ENCODE measurements around the gene NCKAP5. TPM values are rescaled to one million over a fixed set of nuclear protein-coding genes. Genes with fewer than 3 reads are reported as not detected.

NCKAP5 gene
- total RNA-seq, 1 donor from 2014 or later, result 7.4 TPM

DNA sequence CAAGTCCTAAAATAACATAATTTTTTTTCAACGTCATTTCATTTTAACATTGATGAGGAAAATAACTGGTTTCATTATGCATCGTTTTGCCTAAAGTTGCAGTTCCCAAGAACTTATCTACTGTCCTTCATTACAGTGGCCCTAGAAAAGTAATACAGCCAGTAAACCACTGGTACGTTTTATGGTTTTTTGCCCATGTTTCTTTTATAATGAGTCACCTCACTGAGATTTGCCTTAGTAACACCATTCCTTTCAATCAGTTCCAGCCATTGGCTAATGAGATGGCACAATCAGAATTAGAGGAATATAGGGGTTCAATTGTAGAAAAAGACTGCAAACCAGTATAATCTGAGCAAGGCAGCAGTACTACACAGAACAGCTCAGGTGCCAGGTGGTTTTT is 475.7 kb downstream of the NCKAP5 start:
- no peak overlapping the region for H3K27ac Mint-ChIP-seq (ENCODE audit: unreplicated experiment)
- H3K4me3 Mint-ChIP-seq (ENCODE audit: unreplicated experiment), result no peak overlapping the region
- H3K9me3 Mint-ChIP-seq (ENCODE audit: unreplicated experiment), result no peaks in the 10 kb centered on the region
- H3K4me1 Mint-ChIP-seq (ENCODE audit: unreplicated experiment), result no peaks in the 10 kb centered on the region
- H3K36me3 Mint-ChIP-seq (ENCODE audit: low read depth, unreplicated experiment), result no peaks in the 10 kb centered on the region
- TF ChIP-seq, protein P1, sequence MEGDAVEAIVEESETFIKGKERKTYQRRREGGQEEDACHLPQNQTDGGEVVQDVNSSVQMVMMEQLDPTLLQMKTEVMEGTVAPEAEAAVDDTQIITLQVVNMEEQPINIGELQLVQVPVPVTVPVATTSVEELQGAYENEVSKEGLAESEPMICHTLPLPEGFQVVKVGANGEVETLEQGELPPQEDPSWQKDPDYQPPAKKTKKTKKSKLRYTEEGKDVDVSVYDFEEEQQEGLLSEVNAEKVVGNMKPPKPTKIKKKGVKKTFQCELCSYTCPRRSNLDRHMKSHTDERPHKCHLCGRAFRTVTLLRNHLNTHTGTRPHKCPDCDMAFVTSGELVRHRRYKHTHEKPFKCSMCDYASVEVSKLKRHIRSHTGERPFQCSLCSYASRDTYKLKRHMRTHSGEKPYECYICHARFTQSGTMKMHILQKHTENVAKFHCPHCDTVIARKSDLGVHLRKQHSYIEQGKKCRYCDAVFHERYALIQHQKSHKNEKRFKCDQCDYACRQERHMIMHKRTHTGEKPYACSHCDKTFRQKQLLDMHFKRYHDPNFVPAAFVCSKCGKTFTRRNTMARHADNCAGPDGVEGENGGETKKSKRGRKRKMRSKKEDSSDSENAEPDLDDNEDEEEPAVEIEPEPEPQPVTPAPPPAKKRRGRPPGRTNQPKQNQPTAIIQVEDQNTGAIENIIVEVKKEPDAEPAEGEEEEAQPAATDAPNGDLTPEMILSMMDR (IDR thresholded peaks at IDR 0.05; ENCODE audit: unreplicated experiment), result no peak
- no peak for DNase-seq (ENCODE audit: low spot score)
- peaks cover 1% of the 10 kb centered on the region for H3K27me3 Mint-ChIP-seq (ENCODE audit: unreplicated experiment)

- H3K36me3 Mint-ChIP-seq (ENCODE audit: low read depth, unreplicated experiment), result no peaks in the 10 kb centered on the region
- no peaks in the 10 kb centered on the region for H3K4me1 Mint-ChIP-seq (ENCODE audit: unreplicated experiment)
- H3K27me3 Mint-ChIP-seq (ENCODE audit: unreplicated experiment), result peaks cover 1% of the 10 kb centered on the region
- TF ChIP-seq, protein P1 (IDR thresholded peaks at IDR 0.05; ENCODE audit: unreplicated experiment), result no peak
- no peak overlapping the region for H3K4me3 Mint-ChIP-seq (ENCODE audit: unreplicated experiment)
- H3K27ac Mint-ChIP-seq (ENCODE audit: unreplicated experiment), result no peak overlapping the region
- no peak for DNase-seq (ENCODE audit: low spot score)
- no peaks in the 10 kb centered on the region for H3K9me3 Mint-ChIP-seq (ENCODE audit: unreplicated experiment)
Observed at GRCh38 chr2:133090358-133090757, 477.9 kb downstream of the NCKAP5 start.

- no peak for DNase-seq (ENCODE audit: low spot score)
Observed at GRCh38 chr2:133086176-133086575, 482.1 kb downstream of the NCKAP5 start.

DNA sequence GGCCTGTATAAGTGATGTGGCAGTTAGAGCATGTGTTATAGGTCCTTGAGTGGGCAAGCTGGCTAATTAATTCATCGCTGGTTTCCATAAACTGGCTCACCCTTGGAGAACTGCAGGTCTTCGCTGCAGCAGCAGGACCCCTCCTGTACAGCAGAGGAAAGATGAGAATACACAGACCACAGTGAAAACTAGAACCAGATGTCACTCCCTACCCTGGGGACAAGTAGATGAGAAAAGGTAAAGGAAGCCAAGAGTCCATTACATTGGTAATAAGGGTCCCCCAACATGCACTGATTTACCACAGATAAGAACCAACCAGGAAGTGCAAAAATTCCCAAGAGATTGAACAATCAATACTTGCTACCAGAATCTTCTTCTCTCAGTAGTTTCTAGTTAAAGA is 482.6 kb downstream of the NCKAP5 start:
- H3K9me3 Mint-ChIP-seq (ENCODE audit: unreplicated experiment), result no peaks in the 10 kb centered on the region
- no peaks in the 10 kb centered on the region for H3K36me3 Mint-ChIP-seq (ENCODE audit: low read depth, unreplicated experiment)
- H3K4me1 Mint-ChIP-seq (ENCODE audit: unreplicated experiment), result no peaks in the 10 kb centered on the region
- H3K27ac Mint-ChIP-seq (ENCODE audit: unreplicated experiment), result no peak overlapping the region
- TF ChIP-seq, protein P1 (IDR thresholded peaks at IDR 0.05; ENCODE audit: unreplicated experiment), result no peak
- H3K4me3 Mint-ChIP-seq (ENCODE audit: unreplicated experiment), result no peak overlapping the region
- no peak for DNase-seq (ENCODE audit: low spot score)
- peaks cover 1% of the 10 kb centered on the region for H3K27me3 Mint-ChIP-seq (ENCODE audit: unreplicated experiment)

More at GRCh38 chr2:133086176-133086575, 482.1 kb downstream of the NCKAP5 start:
- Mint-ChIP-seq H3K36me3 (ENCODE audit: low read depth, unreplicated experiment) (no peaks in the 10 kb centered on the region), H3K4me1 (ENCODE audit: unreplicated experiment) (no peaks in the 10 kb centered on the region), H3K27me3 (ENCODE audit: unreplicated experiment) (peaks cover 1% of the 10 kb centered on the region), H3K27ac (ENCODE audit: unreplicated experiment) (no peak overlapping the region), H3K9me3 (ENCODE audit: unreplicated experiment) (no peaks in the 10 kb centered on the region), H3K4me3 (ENCODE audit: unreplicated experiment) (no peak overlapping the region)
- TF ChIP-seq, protein P1 (IDR thresholded peaks at IDR 0.05; ENCODE audit: unreplicated experiment), result no peak

DNA sequence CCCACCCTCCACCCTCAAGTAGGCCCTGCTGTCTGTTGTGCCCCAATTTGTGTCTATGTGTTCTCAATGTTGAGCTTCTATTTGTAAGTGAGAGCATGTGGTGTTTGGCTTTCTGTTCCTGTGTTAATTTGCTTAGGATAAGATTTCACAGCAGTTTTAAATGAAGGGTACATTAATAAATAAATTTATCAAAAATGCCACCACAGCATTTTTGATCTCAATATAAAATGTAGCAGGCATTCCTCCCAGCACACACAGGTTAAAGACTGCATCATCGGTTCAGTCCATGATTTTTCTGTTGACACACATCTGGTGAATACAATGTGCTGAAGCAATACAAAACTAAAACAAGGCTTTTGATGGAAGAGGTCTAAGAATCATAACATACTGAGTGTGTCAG is 486.2 kb downstream of the NCKAP5 start:
- no peak overlapping the region for H3K27ac Mint-ChIP-seq (ENCODE audit: unreplicated experiment)

More for the DNA sequence above, 486.2 kb downstream of the NCKAP5 start:
- no peaks in the 10 kb centered on the region for H3K4me1 Mint-ChIP-seq (ENCODE audit: unreplicated experiment)
- no peaks in the 10 kb centered on the region for H3K9me3 Mint-ChIP-seq (ENCODE audit: unreplicated experiment)
- DNase-seq (ENCODE audit: low spot score), result no peak
- H3K36me3 Mint-ChIP-seq (ENCODE audit: low read depth, unreplicated experiment), result no peaks in the 10 kb centered on the region
- no peak overlapping the region for H3K4me3 Mint-ChIP-seq (ENCODE audit: unreplicated experiment)
- TF ChIP-seq, protein P1 (IDR thresholded peaks at IDR 0.05; ENCODE audit: unreplicated experiment), result no peak
- peaks cover 1% of the 10 kb centered on the region for H3K27me3 Mint-ChIP-seq (ENCODE audit: unreplicated experiment)
